Measurements from ENCODE around the gene DCUN1D2.
"Not testable (repeated sequence)": the region's sequence is repeated elsewhere in the genome, so short reads cannot be mapped to it uniquely, and the experiment has no call there.

- TF ChIP-seq CTCF (conservative IDR thresholded peaks at IDR 0.05): peak; percentile 69
- TF ChIP-seq ZFX (IDR thresholded peaks at IDR 0.05): not testable (repeated sequence)
Measured at GRCh38 chr13:113450861-113451620, 39.5 kb downstream of the DCUN1D2 start.
